SJCRH30 (cell line): Measurements from ENCODE around the gene CHSY3. TPM values are rescaled to one million over a fixed set of nuclear protein-coding genes. Genes with fewer than 3 reads are reported as not detected.

Experiments
- DNase-seq, 2 experiments: peaks; one replicate each; pipeline ENCODE4 v3.0.0-alpha.2; 2015 to 2020
- H3K27ac ChIP-seq: fragments of 250-450 bp; sonication (Bioruptor Pico); 2 replicates; pipeline ENCODE4 v1.5.1; 2020; ENCODE audit warnings: mild to moderate bottlenecking, moderate library complexity
- H3K27me3 ChIP-seq: fragments of 250-450 bp; sonication (Bioruptor Pico); 2 replicates; pipeline ENCODE4 v1.5.1; 2020; ENCODE audit warnings: mild to moderate bottlenecking, moderate library complexity
- H3K36me3 ChIP-seq: fragments of 250-450 bp; sonication (Bioruptor Pico); 2 replicates; pipeline ENCODE4 v1.5.1; 2020; ENCODE audit warnings: mild to moderate bottlenecking, moderate library complexity
- H3K4me1 ChIP-seq: fragments of 250-450 bp; sonication (Bioruptor Pico); 2 replicates; pipeline ENCODE4 v1.5.1; 2020; ENCODE audit warnings: mild to moderate bottlenecking, moderate library complexity
- H3K4me3 ChIP-seq: fragments of 250-450 bp; sonication (Bioruptor Pico); 2 replicates; pipeline ENCODE4 v1.5.1; 2020; ENCODE audit warnings: mild to moderate bottlenecking, moderate library complexity
- H3K9me3 ChIP-seq: fragments of 250-450 bp; sonication (Bioruptor Pico); replicated peaks from 2 replicates; pipeline ENCODE4 v1.5.1; 2020; ENCODE audit warnings: mild to moderate bottlenecking, moderate library complexity
- total RNA-seq: library from RNA; depleted of rRNA; stranded (reverse); fragments of >200 nt; shearing (Covaris generic); gene quantifications from 2 replicates; pipeline ENCODE4 v1.2.3, GENCODE V29; 2014

Gene CHSY3
- total RNA-seq, 1 experiment from 2014 or later, result 1.9 TPM

DNA sequence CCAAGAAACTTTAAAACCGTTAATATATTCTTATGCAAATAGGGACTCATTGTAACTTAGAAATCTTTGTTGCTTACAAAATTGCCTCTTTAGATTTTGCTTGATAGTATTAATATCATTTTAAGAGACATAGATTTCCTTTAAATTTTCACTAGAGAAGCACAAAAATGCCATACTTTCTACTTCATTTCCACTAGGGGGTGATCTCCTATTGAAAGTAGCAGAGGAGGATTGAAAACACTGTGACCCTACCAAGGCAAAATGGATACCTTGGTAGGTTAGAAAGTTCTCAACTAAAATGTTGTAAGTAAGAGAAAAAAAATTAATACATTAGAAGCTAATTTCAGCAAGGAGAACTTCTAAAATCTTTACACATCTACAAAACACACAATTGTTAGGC lies 204.9 kb downstream of the CHSY3 start:
- Histone ChIP-seq H3K27ac (no peak overlapping the region), H3K36me3 (no peaks in the 10 kb centered on the region), H3K9me3 (no peaks in the 10 kb centered on the region), H3K4me3 (no peak overlapping the region), H3K27me3 (no peaks in the 10 kb centered on the region; the same call in 1 of the 2 replicates), H3K4me1 (no peaks in the 10 kb centered on the region)
- DNase-seq, result peak in 1 of 2 experiments; percentile 44

DNA sequence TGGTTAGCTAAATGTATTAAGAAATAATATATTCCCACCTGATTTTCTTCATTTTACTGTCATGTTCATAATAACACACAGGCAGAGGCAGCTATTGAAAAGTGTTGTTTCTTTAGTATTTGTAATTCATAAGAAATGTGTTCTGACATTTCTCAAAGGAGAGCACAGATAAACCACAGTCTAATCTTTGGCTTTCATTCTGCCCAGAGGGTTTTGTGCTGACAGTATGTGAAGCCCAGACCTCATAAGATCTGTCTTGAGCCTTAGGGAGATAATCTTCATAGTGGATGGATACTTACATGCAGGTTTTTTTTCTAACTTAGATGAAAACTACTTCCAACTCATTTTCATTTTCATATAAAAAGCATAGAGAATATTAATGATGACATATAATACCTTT lies 206.1 kb downstream of the CHSY3 start:
- H3K9me3 ChIP-seq, result no peaks in the 10 kb centered on the region
- no peak overlapping the region for H3K27ac ChIP-seq
- DNase-seq, result no peak

DNA sequence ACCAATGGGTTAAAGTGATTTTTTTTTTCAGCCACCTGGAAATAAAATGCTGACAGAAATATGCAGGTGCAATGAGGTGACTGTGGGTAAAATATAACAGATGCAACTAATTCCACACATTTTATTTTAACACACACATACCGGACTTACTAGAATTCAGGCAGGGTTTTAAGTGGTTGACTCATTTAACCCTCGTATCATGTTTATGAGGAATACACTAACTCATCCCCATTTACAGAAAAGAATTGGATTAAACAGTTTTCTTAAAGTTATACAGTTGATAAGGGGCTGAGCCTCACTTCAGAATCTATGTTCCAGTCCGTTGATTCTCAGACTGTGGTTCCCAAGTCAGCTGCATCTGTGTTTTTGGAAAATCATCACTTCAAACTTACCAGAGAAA lies 207.5 kb downstream of the CHSY3 start:
- no peaks in the 10 kb centered on the region for H3K9me3 ChIP-seq
- H3K36me3 ChIP-seq, result no peaks in the 10 kb centered on the region
- no peak for DNase-seq
- no peak overlapping the region for H3K4me3 ChIP-seq
- H3K4me1 ChIP-seq, result no peaks in the 10 kb centered on the region
- H3K27me3 ChIP-seq, result no peaks in the 10 kb centered on the region; the same call in 1 of the 2 replicates
- H3K27ac ChIP-seq, result no peak overlapping the region

More for the DNA sequence above, 206.1 kb downstream of the CHSY3 start:
- no peaks in the 10 kb centered on the region for H3K4me1 ChIP-seq
- H3K36me3 ChIP-seq, result no peaks in the 10 kb centered on the region
- H3K4me3 ChIP-seq, result no peak overlapping the region
- H3K27me3 ChIP-seq, result no peaks in the 10 kb centered on the region; the same call in 1 of the 2 replicates

DNA sequence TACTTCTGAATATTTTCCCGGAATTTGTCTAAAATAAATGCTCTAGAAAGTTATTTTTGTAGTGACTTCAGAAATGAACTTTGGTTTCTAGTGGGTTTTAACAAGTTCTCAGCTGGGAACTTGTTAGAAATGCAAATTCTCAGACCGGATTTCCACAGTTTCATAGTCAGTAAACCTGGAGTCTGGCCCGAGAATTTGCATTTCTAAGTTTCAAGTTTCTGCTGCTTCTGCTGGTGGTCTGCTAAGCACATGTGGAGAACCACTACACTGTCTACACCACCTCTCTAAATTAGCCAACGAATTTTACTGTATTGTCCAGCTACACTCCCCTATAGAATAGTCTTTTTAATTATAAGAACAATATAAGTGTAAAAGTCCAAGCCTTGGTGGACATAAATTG lies 208.0 kb downstream of the CHSY3 start:
- Histone ChIP-seq H3K4me1 (no peaks in the 10 kb centered on the region), H3K27ac (no peak overlapping the region), H3K4me3 (no peak overlapping the region), H3K36me3 (no peaks in the 10 kb centered on the region), H3K9me3 (no peaks in the 10 kb centered on the region), H3K27me3 (no peaks in the 10 kb centered on the region; the same call in 1 of the 2 replicates)
- DNase-seq, result no peak

DNA sequence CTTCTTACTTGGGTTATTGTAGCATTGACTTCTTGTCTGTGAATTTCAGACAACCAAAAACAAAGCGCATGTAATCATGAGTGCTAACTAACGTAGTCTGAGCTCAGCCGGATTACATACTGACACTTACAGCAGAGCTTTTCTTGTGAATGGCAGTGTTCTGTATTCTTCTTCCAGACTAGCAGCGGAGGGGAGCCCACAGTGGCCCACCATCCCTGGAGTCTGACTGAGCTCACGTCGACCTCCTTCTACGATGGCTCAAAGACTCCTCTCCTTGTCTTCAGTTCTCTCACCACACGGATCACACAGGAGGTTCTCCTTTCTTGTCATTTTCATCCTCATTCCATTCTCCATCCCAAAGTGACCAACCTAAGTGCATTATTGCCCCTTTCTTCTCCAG lies 211.4 kb downstream of the CHSY3 start:
- no peaks in the 10 kb centered on the region for H3K9me3 ChIP-seq
- DNase-seq, result no peak
- no peak overlapping the region for H3K27ac ChIP-seq
- H3K4me1 ChIP-seq, result no peaks in the 10 kb centered on the region
- H3K27me3 ChIP-seq, result no peaks in the 10 kb centered on the region; the same call in 1 of the 2 replicates
- no peaks in the 10 kb centered on the region for H3K36me3 ChIP-seq
- no peak overlapping the region for H3K4me3 ChIP-seq

DNA sequence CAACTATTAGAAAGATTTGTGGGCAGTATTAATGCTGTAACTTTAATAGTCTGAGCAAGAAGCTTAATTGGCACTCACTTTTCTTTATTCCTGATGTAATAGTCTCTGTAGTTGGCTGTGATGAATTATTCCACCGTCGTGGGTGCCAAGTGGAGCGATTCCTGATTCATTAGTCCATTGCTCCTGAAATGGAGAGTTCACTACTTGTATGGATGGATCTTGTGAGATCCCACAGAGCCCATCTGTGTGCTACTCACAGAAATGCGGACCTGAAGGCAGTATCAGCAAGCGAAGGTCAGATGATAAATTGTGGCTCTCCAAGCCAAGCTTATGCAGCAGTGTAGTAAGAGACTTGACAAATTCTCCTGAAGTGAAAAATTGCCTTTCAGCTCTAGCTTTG lies 212.2 kb downstream of the CHSY3 start:
- no peaks in the 10 kb centered on the region for H3K4me1 ChIP-seq
- DNase-seq, result no peak
- H3K9me3 ChIP-seq, result no peaks in the 10 kb centered on the region
- H3K27me3 ChIP-seq, result no peaks in the 10 kb centered on the region; the same call in 1 of the 2 replicates
- H3K27ac ChIP-seq, result no peak overlapping the region
- H3K4me3 ChIP-seq, result no peak overlapping the region
- no peaks in the 10 kb centered on the region for H3K36me3 ChIP-seq

DNA sequence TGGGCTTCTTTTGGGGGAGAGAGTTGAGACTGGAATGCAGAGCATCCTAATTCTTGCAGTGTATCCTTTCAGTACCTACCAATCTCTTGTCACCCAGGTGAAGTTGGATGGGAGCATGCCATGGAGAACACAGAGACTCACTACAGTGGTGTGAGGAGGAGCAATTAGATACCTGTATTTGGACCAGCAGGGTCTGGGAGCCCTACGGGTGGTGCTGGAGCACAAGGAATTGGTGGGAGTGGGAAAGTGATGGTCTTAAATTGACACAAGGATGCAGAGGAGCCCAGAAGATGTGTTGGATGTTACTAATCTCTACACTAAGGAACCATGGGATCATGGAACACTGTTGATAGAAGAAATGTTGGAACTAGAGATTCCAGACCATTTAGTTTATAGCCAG lies 212.7 kb downstream of the CHSY3 start:
- Histone ChIP-seq H3K4me3 (no peak overlapping the region), H3K4me1 (no peaks in the 10 kb centered on the region), H3K36me3 (no peaks in the 10 kb centered on the region), H3K27me3 (no peaks in the 10 kb centered on the region; the same call in 1 of the 2 replicates), H3K27ac (no peak overlapping the region), H3K9me3 (no peaks in the 10 kb centered on the region)
- no peak for DNase-seq

DNA sequence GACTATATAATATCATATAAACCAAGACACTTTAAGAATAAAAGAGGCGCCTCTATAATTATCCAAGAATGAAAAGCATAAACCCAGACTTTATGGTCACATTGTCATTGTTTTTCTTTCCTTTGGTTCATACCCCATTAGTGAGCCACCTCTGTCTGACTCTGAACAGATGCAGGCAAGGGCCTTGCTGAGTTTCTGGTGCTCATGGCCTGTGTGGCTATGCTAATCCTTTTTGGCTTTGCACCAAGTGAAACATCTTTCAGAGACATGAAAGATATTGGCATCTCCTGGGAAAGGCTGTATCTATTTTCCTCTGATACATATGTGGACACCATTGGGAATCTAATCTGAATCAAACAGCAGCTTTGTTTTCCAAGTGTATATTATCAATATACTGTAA lies 222.5 kb downstream of the CHSY3 start:
- Histone ChIP-seq H3K27me3 (no peaks in the 10 kb centered on the region), H3K9me3 (no peaks in the 10 kb centered on the region), H3K27ac (no peak overlapping the region), H3K36me3 (no peaks in the 10 kb centered on the region), H3K4me1 (no peaks in the 10 kb centered on the region), H3K4me3 (no peak overlapping the region)
- peak; percentile 8 to 43 for DNase-seq

DNA sequence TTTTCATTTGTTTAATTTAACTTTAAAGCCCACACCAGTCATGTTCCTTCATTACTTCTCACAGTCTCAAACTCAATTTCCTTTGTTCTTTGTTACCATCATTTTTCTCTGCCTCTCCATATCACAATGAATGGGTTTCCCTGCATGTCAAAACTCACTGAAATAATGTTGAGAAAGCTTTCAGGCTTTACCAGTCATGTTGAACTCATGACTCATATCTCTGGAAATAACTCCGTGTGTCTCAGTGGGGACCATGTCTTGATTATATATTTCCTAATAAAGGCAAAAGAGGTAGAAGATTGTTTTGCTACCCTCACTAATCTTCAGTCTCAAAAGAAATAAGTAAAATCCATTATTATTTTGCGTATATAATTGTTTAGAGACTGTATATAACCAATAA lies 231.2 kb downstream of the CHSY3 start:
- Histone ChIP-seq H3K4me1 (no peaks in the 10 kb centered on the region), H3K4me3 (no peak overlapping the region), H3K36me3 (no peaks in the 10 kb centered on the region), H3K9me3 (no peaks in the 10 kb centered on the region), H3K27me3 (no peaks in the 10 kb centered on the region), H3K27ac (no peak overlapping the region)
- no peak for DNase-seq

DNA sequence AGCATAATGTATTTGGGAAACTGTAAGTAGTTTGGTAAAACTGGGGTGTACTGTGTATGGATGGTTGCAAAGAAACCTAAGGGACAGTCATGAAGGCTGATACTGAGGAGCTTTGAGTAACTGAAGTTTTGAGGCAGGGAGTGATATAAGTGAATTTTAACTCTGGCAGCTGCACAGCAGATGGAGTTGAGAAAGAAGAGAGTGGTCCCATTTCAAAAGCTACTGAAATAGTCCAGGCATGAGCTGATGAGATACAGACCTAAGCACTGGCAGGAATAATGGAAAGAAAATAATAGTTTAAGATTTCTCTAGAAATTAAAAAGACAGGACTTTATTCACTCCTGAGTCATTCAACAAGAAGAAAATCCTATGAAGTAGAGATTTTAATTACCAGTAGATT lies 232.0 kb downstream of the CHSY3 start:
- H3K9me3 ChIP-seq, result no peaks in the 10 kb centered on the region
- H3K27ac ChIP-seq, result no peak overlapping the region
- DNase-seq, result no peak

DNA sequence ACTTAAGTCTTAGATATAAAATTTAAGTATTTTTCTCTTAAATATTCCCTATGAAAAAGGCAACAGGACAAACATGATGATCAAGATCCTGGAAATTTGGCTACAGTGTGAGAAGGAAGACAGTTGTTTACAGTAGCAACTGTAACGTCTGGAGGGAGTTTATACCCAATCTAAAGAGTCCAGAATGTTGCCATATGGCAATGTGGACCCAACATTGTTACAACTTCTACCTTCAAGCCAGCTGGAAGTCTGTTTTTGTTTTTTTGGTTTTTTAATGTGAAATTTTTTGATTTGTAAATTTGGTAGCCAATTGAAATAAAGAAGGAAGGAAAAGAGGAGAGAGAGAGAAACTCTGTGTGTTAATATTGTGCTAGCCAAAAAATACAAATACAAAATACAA lies 233.4 kb downstream of the CHSY3 start:
- Histone ChIP-seq H3K27ac (no peak overlapping the region), H3K9me3 (no peaks in the 10 kb centered on the region), H3K4me3 (no peak overlapping the region), H3K27me3 (no peaks in the 10 kb centered on the region), H3K4me1 (no peaks in the 10 kb centered on the region), H3K36me3 (no peaks in the 10 kb centered on the region)
- DNase-seq, result no peak

More for the DNA sequence above, 232.0 kb downstream of the CHSY3 start:
- Histone ChIP-seq H3K4me3 (no peak overlapping the region), H3K27me3 (no peaks in the 10 kb centered on the region), H3K4me1 (no peaks in the 10 kb centered on the region), H3K36me3 (no peaks in the 10 kb centered on the region)

DNA sequence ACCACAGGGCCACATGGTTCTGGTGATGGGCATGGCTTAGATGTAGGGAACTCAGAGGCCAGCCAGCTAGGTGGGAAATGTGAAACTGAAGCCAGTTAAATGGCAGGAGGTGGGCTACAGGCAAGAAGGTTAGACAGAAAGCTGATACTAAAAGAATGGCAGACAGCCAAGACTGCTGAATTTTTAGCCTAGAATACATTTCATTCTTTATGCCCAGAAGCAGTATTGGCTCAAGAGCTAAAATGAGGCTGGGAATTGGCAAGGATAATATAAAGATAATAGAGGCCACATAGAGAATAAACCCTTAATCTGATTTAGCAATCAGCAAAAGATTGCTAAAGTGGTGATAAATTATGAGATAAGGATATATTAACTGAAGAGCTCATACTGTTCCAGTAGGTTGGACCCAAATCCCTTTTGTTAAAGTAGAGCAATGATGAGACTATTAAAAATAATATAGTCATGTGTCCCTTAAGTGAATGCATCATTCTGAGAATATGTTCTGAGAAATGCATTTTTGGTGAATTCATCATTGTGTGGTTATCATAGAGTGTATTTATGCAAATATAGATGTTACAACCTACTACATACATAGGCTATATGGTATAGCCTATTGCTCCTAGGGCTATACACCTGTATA lies 234.3 kb downstream of the CHSY3 start:
- H3K9me3 ChIP-seq, result no peaks in the 10 kb centered on the region
- no peaks in the 10 kb centered on the region for H3K4me1 ChIP-seq
- H3K27ac ChIP-seq, result no peak overlapping the region
- no peaks in the 10 kb centered on the region for H3K36me3 ChIP-seq
- H3K4me3 ChIP-seq, result no peak overlapping the region
- H3K27me3 ChIP-seq, result no peaks in the 10 kb centered on the region
- DNase-seq, result peak in 1 of 2 experiments; percentile 13

DNA sequence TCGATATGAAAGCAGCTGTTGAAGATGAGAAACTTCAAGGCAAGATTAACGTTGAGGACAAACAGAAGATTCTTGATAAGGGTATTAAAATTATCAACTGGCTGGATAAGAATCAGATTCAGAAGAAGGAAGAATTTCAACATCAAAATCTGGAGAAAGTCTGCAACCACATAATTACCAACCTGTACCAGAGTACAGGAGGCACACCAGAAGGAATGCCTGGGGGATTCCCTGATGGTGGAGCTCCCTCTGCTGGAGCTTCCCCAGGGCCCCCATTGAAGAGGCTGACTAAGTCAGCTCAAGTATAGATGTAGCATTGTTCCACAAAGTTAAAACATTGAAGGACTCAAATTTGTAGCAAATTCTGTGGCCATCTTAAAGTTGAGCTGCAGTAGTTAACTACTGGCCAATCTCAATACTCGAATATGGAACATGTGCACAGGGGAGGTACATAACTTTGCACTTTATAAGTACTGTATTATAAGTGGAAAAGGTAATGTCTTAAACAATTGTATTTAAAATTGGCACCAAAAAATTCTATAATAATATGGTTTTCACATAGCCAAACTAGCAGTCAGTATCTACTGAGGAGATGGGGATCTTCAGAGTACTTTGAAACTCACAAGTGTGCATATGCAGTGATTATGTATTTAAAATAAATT lies 237.5 kb downstream of the CHSY3 start:
- peak; percentile 19 to 55 for DNase-seq
- Histone ChIP-seq H3K36me3 (no peaks in the 10 kb centered on the region), H3K27ac (no peak overlapping the region), H3K4me1 (no peaks in the 10 kb centered on the region), H3K9me3 (no peaks in the 10 kb centered on the region), H3K27me3 (no peaks in the 10 kb centered on the region), H3K4me3 (no peak overlapping the region)

DNA sequence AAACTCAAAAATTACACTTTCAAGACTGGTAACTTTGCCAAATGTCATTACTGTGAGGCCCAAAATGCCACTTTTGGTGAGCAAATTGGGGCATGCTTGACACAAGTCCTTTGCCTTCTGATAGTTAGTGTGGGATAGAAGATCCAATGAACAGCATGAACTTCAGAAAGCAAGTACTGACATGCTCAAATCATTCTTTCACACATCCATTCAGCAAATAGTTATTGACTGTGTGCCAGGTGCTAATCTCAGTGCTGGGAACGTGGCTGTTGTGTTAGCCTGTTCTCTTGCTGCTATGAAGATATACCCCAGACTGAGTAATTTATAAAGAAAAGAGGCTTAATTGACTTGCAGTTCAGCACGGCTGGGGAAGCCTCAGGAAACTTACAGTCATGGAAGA lies 247.0 kb downstream of the CHSY3 start:
- no peak overlapping the region for H3K27ac ChIP-seq
- H3K4me1 ChIP-seq, result no peaks in the 10 kb centered on the region
- H3K36me3 ChIP-seq, result no peaks in the 10 kb centered on the region
- H3K4me3 ChIP-seq, result no peak overlapping the region
- no peaks in the 10 kb centered on the region for H3K9me3 ChIP-seq
- H3K27me3 ChIP-seq, result no peaks in the 10 kb centered on the region
- no peak for DNase-seq

DNA sequence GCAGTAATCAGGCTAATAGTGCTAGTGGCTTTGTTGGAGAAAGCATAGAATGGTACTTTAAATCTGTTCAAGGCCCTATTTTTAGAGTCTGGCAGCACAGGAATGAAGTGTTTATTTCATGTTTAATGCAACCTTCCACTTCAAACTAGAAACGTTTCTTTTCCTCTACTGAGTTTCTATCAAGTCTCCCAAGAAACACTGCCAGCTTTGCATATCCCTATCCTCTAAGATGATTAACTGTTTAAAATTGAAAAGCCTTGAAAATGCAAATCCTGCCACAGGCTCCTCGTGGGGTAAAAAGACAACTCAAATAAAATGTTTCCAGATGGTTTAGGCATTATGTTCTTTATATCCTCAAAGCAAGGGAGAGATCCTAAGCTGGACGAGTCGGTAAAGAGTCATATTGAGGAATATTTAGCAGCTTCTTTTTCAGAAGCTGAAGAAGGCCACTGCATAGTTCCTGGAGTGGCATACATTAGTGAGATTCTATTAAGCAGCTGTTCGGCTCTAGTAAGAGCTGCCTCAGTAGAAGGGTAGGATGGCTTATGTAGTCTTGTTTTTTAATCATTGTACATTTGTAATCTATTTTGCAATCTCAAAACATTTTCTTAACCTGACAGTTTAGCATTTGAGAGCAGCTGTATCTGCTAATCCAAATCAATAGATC lies 251.2 kb downstream of the CHSY3 start:
- Histone ChIP-seq H3K9me3 (no peaks in the 10 kb centered on the region), H3K36me3 (no peaks in the 10 kb centered on the region), H3K4me3 (no peak overlapping the region), H3K4me1 (no peaks in the 10 kb centered on the region), H3K27ac (no peak overlapping the region), H3K27me3 (no peaks in the 10 kb centered on the region)
- DNase-seq, result no peak
